Measurements from ENCODE around the gene SLC8B1. TPM values are rescaled to one million over a fixed set of nuclear protein-coding genes. Genes with fewer than 3 reads are reported as not detected.
A peak's percentile ranks its signal among the peaks of the same experiment; 100 is the strongest.

Gene SLC8B1
- total and polyA plus RNA-seq, 9 donors: 8.0 to 24.2 (median 11.8) TPM

DNA sequence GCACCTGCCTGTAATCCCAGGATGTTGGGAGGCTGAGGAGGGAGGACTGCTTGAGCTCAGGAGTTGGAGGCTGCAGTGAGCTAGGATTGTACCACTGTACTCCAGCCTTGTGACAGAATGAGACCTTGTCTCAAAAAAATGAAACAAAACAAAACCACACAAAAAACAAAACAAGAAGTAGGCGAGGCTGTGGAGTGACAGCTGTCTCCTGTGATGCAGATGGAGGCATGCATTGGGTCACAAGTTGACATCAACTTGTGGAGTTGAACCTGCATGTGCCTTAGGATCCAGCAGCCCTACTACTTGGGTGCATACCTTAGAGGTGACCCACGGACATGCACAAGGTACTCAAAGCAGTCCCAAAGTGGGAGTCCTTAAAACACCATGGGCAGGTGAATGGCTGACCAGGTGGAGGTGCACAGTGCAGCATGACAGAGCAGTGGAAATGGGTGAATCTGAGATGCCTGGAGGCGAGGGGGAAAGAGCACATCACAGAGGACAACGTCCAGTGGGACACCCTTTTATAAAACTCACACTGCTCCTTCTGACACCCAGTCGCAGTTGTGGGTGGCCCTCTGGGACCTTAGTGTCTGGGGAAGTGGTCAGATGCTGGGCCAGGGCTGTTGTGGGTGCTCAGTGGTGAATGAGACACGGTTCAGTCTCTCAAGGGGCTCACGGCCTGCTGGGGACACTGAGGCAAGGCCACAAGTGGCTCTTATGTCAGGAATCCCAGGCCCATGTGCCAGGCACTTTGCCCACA, 36.2 kb upstream of the SLC8B1 start:
- Histone ChIP-seq H3K27me3 (ENCODE audit: control insufficient read depth, insufficient read depth, low read length) (no peaks in the 10 kb centered on the region), H3K9me3 (replicated peaks; ENCODE audit: control insufficient read depth, low read depth, low read length) (no peaks in the 10 kb centered on the region), H3K4me1 (ENCODE audit: control insufficient read depth, insufficient read depth, low read length) (no peaks in the 10 kb centered on the region), H3K4me3 (ENCODE audit: low read length) (no peak overlapping the region), H3K27ac (ENCODE audit: low read length) (no peak overlapping the region), H3K36me3 (ENCODE audit: control insufficient read depth, insufficient read depth, low read length) (peaks cover 28% of the 10 kb centered on the region)
- DNase-seq: no peak
- WGBS (ENCODE audit: insufficient coverage): 70% methylated on average over 5 of the region's 7 CpGs

GRCh38 chr12:113369391-113369985, 34.6 kb upstream of the SLC8B1 start:
- Histone ChIP-seq H3K27ac (ENCODE audit: low read length) (no peak overlapping the region), H3K27me3 (ENCODE audit: control insufficient read depth, insufficient read depth, low read length) (no peaks in the 10 kb centered on the region), H3K9me3 (replicated peaks; ENCODE audit: control insufficient read depth, low read depth, low read length) (no peaks in the 10 kb centered on the region), H3K36me3 (ENCODE audit: control insufficient read depth, insufficient read depth, low read length) (peaks cover 21% of the 10 kb centered on the region), H3K4me3 (ENCODE audit: low read length) (no peak overlapping the region), H3K4me1 (ENCODE audit: control insufficient read depth, insufficient read depth, low read length) (no peaks in the 10 kb centered on the region)
- DNase-seq: no peak
- WGBS (ENCODE audit: insufficient coverage): no CpG with 5 or more reads among the region's 6 CpGs

DNA sequence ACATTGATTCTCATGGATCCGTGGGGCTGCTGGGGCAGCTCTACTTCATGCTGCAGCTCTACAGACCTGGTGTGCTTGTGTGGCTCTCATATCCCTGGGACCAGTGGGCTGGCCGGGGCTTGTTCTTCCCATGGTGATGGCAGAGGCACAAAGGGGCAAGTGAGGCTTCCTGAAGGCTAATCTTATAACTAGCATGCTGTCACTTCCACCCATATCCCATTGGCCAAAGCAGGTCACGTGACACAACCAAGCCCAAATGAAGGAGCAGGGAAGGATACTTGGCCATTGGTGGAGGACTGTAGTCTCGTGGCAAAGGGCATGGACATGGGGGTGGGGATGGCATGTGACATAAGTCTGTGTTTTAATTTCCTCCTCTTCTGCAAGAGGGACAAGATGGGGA, 33.4 kb upstream of the SLC8B1 start:
- WGBS (ENCODE audit: insufficient coverage): 33% methylated on average over 1 of the region's 4 CpGs
- Histone ChIP-seq H3K27me3 (ENCODE audit: control insufficient read depth, insufficient read depth, low read length) (no peaks in the 10 kb centered on the region), H3K4me1 (ENCODE audit: control insufficient read depth, insufficient read depth, low read length) (no peaks in the 10 kb centered on the region), H3K36me3 (ENCODE audit: control insufficient read depth, insufficient read depth, low read length) (peaks cover 19% of the 10 kb centered on the region), H3K27ac (ENCODE audit: low read length) (no peak overlapping the region), H3K9me3 (replicated peaks; ENCODE audit: control insufficient read depth, low read depth, low read length) (no peaks in the 10 kb centered on the region), H3K4me3 (ENCODE audit: low read length) (no peak overlapping the region)
- no peak for DNase-seq

GRCh38 chr12:113366827-113367226, 31.9 kb upstream of the SLC8B1 start:
- Histone ChIP-seq H3K4me3 (ENCODE audit: low read length) (no peak overlapping the region), H3K4me1 (ENCODE audit: control insufficient read depth, insufficient read depth, low read length) (no peaks in the 10 kb centered on the region), H3K9me3 (replicated peaks; ENCODE audit: control insufficient read depth, low read depth, low read length) (no peaks in the 10 kb centered on the region), H3K27ac (ENCODE audit: low read length) (no peak overlapping the region), H3K27me3 (ENCODE audit: control insufficient read depth, insufficient read depth, low read length) (no peaks in the 10 kb centered on the region), H3K36me3 (ENCODE audit: control insufficient read depth, insufficient read depth, low read length) (peaks cover 6% of the 10 kb centered on the region)
- DNase-seq: peak; percentile 32
- WGBS (ENCODE audit: insufficient coverage): no CpG with 5 or more reads among the region's 4 CpGs

- Histone ChIP-seq H3K9me3 (replicated peaks; ENCODE audit: control insufficient read depth, low read depth, low read length) (no peaks in the 10 kb centered on the region), H3K4me1 (ENCODE audit: control insufficient read depth, insufficient read depth, low read length) (no peaks in the 10 kb centered on the region), H3K36me3 (ENCODE audit: control insufficient read depth, insufficient read depth, low read length) (peaks cover 6% of the 10 kb centered on the region), H3K4me3 (ENCODE audit: low read length) (no peak overlapping the region), H3K27me3 (ENCODE audit: control insufficient read depth, insufficient read depth, low read length) (no peaks in the 10 kb centered on the region), H3K27ac (ENCODE audit: low read length) (no peak overlapping the region)
- 91% methylated on average over 4 of the region's 7 CpGs for WGBS (ENCODE audit: insufficient coverage)
- no peak for DNase-seq
Observed at GRCh38 chr12:113365639-113366395, 30.9 kb upstream of the SLC8B1 start.

DNA sequence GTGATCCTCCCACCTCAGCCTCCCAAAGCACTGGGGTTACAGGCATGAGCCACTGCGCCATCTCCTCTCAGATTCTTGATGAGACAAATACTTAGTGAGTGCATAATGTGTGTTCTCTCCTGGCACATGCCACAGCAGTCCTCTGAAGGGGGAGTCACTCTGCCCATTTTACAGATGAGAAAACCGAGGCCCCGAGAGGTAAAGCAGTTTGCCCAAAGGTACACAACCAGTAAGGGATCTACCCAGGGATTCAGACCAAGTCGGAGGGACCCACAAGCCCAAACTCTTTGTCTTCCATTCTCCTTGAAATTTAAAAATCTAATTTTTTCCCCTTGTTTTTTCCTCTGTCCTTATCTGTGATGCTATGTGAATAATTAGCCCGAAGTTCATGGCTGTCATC, 29.8 kb upstream of the SLC8B1 start:
- Histone ChIP-seq H3K27ac (ENCODE audit: low read length) (no peak overlapping the region), H3K36me3 (ENCODE audit: control insufficient read depth, insufficient read depth, low read length) (peaks cover 6% of the 10 kb centered on the region), H3K4me3 (ENCODE audit: low read length) (no peak overlapping the region), H3K9me3 (replicated peaks; ENCODE audit: control insufficient read depth, low read depth, low read length) (no peaks in the 10 kb centered on the region), H3K4me1 (ENCODE audit: control insufficient read depth, insufficient read depth, low read length) (no peaks in the 10 kb centered on the region), H3K27me3 (ENCODE audit: control insufficient read depth, insufficient read depth, low read length) (no peaks in the 10 kb centered on the region)
- DNase-seq: no peak
- WGBS (ENCODE audit: insufficient coverage): 100% methylated on average over 2 of the region's 5 CpGs

DNA sequence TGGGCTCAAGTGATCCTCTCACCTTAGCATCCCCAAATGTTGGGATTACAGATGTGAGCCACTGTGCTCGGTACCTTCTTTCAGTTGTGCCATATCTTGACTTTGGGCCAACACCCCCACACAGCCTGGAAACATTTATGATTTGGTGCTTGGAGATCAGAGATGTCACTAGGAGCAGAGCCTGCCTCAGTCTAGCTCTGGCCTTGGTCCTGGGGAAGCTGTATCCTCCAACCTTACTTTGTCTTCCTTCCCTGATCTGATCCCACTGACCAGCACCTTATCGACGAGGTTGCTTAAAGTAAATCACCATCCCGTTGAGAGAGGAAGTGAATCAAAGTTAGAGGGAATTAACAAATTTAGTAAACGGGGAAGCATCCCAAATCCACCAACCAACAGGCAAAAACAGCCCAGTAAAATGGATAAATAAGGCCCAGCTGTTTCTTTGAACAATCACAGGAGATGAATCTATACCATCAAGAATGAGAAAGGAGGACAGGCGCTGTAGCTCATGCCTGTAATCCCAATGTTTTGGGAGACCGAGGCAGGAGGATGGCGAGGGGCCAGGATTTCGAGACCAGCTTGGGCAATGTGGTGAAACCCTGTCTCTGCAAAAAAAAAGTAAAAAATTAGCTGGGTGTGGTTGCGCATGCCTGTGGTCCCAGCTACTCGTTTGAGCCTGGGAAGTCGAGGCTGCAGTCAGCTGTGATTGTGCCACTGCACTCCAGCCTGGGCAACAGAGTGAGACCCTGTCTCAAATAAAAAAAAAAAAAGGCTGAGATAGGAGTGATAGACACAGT, 26.9 kb upstream of the SLC8B1 start:
- Histone ChIP-seq H3K4me3 (ENCODE audit: low read length) (no peak overlapping the region), H3K27ac (ENCODE audit: low read length) (no peak overlapping the region), H3K27me3 (ENCODE audit: control insufficient read depth, insufficient read depth, low read length) (no peaks in the 10 kb centered on the region), H3K9me3 (replicated peaks; ENCODE audit: control insufficient read depth, low read depth, low read length) (no peaks in the 10 kb centered on the region), H3K4me1 (ENCODE audit: control insufficient read depth, insufficient read depth, low read length) (peaks cover 11% of the 10 kb centered on the region), H3K36me3 (ENCODE audit: control insufficient read depth, insufficient read depth, low read length) (peaks cover 4% of the 10 kb centered on the region)
- WGBS (ENCODE audit: insufficient coverage): 75% methylated on average over 6 of the region's 12 CpGs
- no peak for DNase-seq

DNA sequence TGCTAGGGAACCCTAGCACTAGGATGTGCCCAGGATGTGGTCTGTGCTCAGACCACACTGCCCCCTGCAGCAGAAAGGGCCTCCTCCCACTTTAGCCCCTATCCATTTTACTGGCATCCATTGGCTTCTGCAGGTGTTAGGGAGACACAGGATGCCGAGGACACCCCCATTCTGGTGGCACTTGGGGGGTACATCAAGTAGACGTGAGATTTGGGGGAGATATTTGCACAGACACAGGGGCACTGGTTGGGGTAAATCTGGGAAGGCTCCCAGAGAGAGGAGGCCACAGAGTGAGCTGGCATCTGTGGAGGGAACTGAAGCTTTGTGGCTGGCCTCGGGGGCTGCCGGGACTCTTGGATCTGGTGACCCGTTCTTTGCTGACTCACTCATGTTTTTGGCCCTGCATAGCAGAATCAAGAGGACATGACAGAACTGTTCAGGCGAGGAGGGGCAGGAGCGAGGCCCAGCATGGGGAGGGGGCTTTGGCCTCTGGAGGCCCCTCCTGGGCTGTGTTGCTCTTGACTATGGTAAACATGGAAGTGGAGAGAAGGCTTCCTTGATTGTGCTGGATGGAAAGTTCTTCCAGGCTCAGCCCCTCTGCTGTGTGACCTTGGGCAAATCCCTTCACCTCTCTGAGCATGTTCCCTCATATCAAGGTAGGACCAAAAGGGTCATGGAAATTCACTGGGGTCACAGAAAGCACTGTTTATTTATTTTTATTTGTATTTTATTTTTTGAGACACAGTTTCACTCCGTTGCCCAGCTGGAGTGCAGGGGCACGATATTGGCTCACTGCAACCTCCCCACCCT, 25.2 kb upstream of the SLC8B1 start:
- H3K27ac ChIP-seq (ENCODE audit: low read length): no peak overlapping the region
- no peak for DNase-seq
- 60% methylated on average over 6 of the region's 9 CpGs for WGBS (ENCODE audit: insufficient coverage)

DNA sequence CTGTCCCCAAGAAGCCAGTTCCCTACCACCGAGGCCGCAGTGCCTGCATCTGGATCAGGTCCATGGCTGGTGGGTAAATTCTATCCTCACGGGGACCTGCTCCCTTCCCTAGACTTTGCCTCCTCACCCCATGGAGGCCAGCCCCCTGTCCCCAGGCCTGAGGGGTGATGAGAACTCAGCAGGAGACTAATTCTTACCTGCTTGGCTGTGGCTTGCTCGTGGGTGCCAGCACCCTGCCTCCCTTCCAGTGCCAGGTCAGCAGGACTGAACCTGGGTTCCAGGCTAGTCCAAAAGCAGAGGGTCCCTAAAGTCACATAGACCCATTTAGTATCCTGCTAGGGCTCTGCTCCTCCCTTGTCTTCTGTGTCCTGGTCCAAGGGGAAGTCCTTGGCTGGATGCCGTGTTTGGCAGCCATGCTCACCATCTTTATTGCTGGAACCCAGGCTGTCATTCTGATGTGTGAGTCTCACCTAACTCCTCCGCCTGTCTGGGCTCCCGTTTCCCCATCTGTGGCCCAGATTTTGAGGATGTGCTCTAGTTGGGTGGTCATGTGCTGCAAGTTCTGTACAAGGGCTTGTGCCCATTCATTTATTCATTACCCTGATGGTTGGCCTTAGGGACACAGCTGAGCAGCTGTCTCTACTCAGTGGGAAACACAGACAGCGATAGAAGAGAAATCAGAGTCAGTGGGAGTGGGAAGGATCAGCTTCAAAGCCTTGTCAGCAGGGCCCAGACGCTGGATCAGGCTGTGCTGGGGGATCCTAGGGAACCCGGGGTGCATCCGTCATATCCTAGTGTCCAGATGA, 24.4 kb upstream of the SLC8B1 start:
- WGBS (ENCODE audit: insufficient coverage): 25% methylated on average over 9 of the region's 11 CpGs
- H3K36me3 ChIP-seq (ENCODE audit: control insufficient read depth, insufficient read depth, low read length): no peaks in the 10 kb centered on the region
- peak overlapping the region; percentile 72 for H3K27ac ChIP-seq (ENCODE audit: low read length)
- peaks cover 11% of the 10 kb centered on the region for H3K4me1 ChIP-seq (ENCODE audit: control insufficient read depth, insufficient read depth, low read length)
- no peaks in the 10 kb centered on the region for H3K27me3 ChIP-seq (ENCODE audit: control insufficient read depth, insufficient read depth, low read length)
- peak; percentile 68 for DNase-seq
- H3K9me3 ChIP-seq (replicated peaks; ENCODE audit: control insufficient read depth, low read depth, low read length): no peaks in the 10 kb centered on the region
- H3K4me3 ChIP-seq (ENCODE audit: low read length): peak overlapping the region; percentile 75

More for the DNA sequence above, 25.2 kb upstream of the SLC8B1 start:
- Histone ChIP-seq H3K4me3 (ENCODE audit: low read length) (no peak overlapping the region), H3K4me1 (ENCODE audit: control insufficient read depth, insufficient read depth, low read length) (peaks cover 11% of the 10 kb centered on the region), H3K36me3 (ENCODE audit: control insufficient read depth, insufficient read depth, low read length) (peaks cover 3% of the 10 kb centered on the region), H3K9me3 (replicated peaks; ENCODE audit: control insufficient read depth, low read depth, low read length) (no peaks in the 10 kb centered on the region), H3K27me3 (ENCODE audit: control insufficient read depth, insufficient read depth, low read length) (no peaks in the 10 kb centered on the region)
